GM21423 (cell line): ENCODE measurements around the gene LIPC.

Experiments used
- ATAC-seq: cut with Tn5 transposase; IDR thresholded peaks from one replicate; pipeline ENCODE4 v1.9.1; 2021; ENCODE audit warnings: mild to moderate bottlenecking, moderate library complexity; ENCODE audit not compliant: unreplicated experiment

LIPC gene

DNA sequence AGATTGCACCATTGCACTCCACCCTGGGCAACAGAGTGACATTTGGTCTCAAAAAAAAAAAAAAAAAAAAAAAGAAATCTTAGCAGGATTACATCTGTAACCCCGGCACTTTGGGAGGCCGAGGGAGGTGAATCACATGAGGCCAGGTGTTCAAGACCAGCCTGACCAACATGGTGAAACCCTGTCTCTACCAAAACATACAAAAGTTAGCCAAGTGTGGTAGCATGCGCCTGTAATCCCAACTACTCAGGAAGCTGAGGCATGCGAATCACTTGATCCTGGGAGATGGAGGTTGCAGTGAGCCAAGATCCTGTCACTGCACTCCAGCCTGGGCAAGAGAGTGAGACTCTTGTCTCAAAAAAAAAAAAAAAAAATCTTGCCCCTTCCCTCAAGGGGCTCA is 40.4 kb downstream of the LIPC start:
- no peak for ATAC-seq

DNA sequence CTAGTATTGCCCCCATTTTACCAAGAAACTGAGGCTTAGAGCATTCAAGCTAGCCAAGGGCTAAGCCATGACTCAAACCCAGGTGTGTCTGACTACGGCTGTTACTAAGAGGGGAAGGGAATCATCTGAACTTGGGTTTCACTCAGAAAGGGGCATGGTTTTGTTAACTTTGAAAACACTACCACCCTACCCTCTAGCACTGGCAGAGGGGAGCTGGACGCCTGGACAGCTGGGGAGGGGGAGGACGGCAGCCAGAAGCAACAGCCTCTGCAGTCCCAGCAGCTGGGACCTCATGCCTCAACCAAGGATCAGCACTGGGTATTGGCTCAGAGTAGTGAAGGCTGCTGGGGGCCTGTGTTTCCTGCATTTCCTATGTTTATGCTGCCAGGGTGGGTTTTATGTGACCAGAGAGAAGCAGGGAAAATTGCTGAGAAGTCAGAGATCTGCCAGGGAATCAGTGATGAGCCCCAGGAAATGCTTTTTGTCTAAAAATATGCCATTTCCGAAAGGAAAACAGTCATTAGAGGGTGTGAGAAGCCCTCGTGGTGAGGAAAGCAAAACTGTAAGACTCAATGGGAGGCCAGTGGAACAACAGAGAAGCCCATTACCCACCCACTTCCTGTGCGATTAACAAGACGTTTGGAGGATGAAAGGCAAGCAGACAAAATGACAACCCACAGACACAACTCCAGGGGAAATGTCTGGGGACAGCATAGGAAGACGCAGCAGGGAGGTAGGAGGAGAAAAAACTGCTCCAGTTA is 41.2 kb downstream of the LIPC start:
- no peak for ATAC-seq

DNA sequence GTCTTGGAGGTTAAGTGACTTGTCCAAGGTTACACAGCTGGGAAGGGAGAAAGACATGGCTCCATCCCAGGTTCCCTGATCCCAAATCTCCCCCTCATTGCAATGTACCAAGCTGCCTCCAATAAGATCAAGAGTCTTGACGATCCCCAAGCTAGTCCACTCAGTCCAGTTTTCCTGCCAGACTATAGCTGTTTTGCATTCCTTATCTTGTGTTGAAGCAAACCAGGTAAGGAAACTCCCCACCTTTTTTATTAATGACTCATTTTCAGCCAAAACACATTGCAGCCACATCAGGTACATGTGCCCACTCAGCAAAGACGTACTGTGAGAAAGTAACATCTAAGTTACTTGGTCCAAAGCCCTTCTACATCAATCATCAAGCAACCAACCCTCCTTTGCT is 41.9 kb downstream of the LIPC start:
- ATAC-seq, result no peak

DNA sequence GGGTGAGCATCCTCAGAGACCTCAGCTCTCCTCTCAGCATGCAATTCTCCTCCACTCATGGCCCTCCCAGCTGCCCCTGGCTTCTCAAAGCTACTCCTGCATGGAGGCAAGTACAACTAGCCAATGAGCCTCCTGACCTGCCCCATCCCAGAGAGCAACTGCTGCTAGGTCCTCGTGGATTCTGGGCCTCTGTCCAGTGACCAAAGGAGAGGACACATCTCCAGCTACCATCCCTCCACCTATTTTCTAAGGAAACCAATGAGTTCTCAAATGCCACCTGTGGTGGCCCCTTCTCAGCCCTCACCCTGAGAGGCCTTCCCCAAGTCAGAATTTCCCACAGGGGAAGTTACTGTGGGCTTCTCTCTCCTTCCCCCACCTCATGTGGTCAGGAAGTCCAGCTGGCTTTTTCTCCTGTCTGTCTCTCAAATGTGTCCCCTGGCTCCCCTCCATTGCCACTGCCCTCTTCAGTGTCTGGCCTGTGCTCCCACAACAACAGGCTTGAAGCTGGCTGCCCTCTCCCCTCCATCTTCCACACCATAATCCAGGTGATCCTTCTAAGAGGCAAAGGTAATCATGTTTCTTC is 43.0 kb downstream of the LIPC start:
- no peak for ATAC-seq

- no peak for ATAC-seq
Measured at GRCh38 chr15:58475573-58476524, 44.1 kb downstream of the LIPC start.

DNA sequence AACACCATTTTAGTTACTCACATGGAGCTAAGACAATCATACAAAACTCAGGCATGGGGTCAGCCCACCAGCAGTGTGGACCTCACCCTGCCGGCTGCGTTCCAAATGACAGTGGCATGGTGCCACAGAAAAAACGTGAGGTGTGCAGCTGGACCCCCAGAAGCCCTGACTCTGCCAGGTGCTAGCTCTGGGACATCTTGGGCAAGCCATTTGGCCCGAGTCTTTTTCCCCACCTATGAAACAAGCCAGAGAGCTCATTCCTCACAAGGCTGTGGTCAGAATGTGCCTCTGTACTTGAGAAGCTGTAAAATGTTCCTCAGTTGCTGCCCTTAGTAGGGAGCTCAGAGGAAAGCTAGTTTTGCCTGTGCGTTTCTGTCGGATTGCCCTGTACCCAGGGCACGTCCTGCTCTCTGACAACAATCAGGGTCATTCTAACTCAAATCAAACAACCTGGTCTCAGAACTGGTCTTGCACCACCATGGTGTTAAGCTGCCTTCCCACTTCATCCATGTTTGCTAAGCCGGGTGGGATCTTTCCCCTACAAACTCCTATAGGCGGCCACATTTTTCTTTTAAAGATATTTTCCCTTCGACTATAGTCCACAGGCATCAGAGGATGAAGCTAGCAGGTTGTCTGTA is 44.9 kb downstream of the LIPC start:
- ATAC-seq, result no peak

DNA sequence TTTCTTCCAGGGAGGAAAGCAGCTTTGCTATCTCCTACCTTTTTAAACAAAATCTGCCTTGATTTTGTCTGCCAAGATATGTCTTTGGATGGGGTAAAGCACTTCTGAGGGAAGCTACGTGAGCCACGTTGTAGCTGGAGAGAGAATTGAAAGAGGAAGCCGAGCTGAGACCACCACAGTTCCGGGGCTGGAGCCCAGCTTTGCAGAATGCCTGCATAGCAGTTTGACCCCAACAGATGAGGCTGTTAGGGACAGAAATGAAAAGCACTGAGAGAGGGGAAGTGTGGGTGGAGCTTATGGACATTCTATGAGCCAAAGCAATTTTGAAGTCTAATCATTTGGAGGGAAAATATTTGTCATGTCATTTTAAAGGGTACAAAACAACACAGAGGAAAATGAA is 45.4 kb downstream of the LIPC start:
- no peak for ATAC-seq

DNA sequence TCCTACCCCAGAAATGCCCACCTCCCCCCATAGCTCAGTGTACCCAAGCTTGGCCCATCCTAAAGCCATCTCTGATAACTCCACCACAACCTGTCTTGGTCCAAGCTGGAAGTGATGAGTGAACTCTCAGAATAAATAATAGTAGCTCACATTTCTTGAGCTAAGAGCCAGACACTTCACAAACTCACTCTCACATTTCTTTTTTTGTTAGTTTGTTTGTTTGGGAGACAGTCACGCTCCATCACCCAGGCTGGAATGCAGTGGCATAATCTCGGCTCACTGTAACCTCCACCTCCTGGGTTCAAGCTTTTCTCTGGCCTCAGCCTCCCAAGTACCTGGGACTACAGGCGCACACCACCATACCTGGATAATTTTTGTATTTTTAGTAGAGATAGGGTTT is 46.2 kb downstream of the LIPC start:
- ATAC-seq, result no peak

- ATAC-seq, result no peak
Measured at GRCh38 chr15:58478579-58478978, 46.8 kb downstream of the LIPC start.

DNA sequence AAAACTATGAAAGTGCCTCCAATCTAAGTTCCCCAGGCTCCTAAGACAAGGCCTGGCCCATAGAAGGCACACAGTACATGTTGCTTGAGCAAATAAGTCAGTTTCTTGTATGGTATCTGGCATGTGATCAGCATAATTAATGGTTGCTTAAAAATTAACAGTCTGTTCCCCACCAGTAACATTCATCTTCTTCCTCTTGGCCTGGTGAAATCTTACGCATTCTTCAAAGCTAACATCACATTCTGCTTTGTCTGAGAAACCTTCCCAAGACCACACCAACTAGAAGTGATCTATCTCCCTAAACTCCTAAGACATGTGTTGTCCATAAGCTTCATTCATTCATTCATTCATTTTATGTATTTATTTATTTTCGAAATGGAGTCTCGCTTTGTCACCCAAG is 48.1 kb downstream of the LIPC start:
- no peak for ATAC-seq

DNA sequence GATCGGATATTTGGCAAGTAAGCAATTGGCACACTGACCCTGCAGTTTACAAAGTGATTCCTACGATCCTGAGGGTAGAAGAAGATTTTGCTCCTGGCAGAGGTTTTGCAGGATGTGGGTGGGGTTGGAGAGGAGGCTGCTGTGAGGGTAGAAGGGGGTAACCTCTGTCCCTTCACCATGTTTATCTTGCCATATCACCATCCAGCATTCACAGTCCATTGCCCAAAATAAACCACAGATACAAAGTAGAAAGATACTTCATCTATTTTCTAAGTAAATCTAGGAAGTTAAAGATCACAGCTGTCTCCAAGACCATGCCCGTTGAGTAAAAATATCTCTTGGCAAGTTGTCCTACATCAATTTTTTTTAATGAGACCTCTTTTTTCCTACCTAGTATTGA is 51.6 kb downstream of the LIPC start:
- ATAC-seq, result no peak

GRCh38 chr15:58484791-58485600 is 53.2 kb downstream of the LIPC start:
- no peak for ATAC-seq

DNA sequence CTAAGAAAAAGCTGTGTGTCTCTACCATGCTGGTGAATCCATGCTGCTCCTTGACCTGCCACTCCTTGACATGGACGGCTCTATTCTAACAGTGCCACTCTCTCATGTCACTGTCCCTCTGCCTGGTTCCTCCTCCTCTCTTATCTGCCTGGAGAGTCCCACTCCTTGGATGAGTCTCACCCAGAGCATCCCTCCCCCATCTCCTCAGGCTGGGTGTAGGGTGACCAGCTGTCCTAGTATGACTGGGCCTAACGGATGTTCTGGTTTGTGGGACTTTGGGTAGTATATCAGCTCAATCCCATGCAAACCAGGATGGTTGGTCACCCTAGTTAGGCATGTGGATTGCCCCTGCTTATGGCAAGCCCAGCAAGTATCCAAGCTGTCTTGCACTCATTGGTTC is 54.3 kb downstream of the LIPC start:
- no peak for ATAC-seq

DNA sequence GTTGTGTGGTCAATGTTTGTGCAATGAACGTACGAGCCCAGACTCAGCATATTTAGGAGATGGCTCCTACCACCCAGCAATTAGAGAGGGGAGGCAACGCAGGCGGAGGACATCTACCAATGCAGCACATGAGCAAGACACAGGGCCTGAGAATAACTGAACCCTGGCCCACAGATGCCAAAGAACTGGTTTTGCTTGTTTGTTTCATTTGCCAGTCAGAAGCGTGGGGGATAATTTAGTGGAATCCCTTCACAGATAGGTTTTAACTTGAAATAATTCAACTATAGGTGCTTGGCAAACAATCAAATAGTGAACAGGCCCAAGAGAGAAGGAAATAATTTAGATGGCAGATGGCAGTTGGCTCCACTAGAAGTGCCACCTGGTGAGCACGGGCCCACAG is 54.8 kb downstream of the LIPC start:
- no peak for ATAC-seq

DNA sequence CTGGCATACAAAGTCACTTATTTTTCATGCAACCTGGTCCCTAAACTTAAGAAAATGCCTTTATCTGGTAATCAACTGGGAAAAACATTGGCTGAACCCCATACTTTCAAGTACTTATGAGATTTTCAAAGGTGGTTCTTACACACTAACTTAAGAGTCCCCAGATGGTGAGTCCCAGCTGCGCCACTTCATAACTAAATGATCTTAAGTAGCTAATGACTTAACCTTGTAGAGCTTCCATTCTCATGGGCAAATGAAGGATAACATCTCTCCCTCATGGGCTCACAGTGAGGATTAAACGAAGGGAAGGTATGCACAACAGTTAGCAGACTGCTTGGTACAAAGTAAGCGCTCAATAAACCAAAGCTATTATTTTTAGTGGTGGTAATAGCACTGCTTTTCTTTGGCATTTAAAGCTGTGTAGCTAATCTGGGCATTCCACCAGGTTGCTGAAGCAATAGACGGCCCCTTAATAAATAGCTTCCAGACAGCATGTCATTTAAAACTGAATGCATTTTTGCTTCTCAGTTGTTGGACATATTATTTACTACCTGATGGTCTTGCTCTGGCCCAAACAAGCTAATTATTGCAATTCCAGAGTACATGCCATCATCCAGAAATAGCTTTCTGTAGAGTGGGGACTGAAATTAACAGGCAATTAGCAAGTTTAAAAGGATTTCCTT is 55.4 kb downstream of the LIPC start:
- no peak for ATAC-seq

DNA sequence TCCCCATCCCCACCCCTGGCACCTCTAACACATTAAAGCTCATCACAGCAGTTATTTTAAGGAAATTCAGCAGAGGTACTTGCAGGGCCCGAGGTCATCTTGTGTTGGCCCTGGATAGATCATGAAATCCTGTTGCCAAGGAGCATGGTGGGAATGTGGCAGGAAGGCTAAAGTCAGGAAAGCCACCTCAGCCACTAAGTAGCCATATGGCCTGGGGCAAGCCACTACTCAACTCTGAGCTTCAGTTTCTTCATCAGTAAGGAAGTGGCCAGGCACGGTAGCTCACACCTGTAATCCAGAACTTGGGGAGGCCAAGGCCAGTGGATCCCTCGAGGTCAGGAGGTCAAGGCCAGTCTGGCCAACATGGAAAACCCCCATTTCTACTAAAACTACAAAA is 55.9 kb downstream of the LIPC start:
- ATAC-seq, result no peak

DNA sequence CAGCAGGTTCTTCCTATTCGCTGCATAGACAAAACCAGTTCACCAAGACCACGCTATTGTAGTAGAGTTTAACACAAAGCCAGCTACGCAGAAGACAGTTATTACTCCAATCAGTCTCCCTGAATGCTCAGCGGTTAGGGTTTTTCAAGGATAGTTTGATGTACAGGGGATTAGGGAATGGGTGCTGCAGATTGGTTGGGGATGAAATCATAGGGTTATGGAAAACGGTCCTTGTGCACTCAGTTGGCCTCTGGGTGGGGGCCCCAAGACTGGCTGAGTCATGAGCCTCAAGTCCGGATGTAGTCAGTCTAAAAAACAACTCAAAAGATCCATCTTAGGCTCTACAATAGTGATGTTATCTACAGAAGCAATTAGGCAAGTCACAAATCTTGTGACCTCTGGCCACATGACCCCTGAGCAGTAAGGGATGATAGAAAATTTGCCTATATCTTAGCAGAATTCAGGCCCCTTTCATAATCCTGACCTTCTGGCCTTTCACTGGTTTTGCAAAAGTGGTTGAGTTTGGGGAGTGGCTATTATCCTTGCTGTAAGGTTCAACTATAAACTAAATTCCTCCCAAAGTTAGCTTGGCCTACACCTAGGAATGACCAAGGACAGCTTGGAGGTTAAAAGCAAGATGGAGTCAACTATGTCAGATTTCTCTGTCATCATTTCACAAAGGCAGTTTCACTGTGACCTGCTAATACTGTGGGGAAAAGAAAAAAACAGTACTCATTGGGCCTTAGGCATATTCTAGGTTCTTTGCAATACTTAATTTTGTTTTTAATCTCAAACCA is 57.7 kb downstream of the LIPC start:
- no peak for ATAC-seq

- ATAC-seq, result no peak
Measured at GRCh38 chr15:58490086-58490887, 58.5 kb downstream of the LIPC start.
